Measurements from ENCODE around the gene RSF1.
A peak's percentile ranks its signal among the peaks of the same experiment; 100 is the strongest.
"Not testable (repeated sequence)": the region's sequence is repeated elsewhere in the genome, so short reads cannot be mapped to it uniquely, and the experiment has no call there.

The RSF1 gene

GRCh38 chr11:77636731-77637344 is 183.7 kb downstream of the RSF1 start:
- DNase-seq (ENCODE audit: low spot score) = peak; percentile 17
- no peak for TF ChIP-seq CTCF (IDR thresholded peaks at IDR 0.05; ENCODE audit: borderline replicate concordance, control extremely low read depth, extremely low read depth, insufficient read depth, missing control alignments)
- in situ Hi-C loops (cut with MboI; ENCODE audit: low sequenced_read_pairs, unreplicated experiment) = no loop called here

- in situ Hi-C loops (cut with MboI; ENCODE audit: low sequenced_read_pairs, unreplicated experiment); DNase-seq (ENCODE audit: low spot score): not testable (repeated sequence)
Observed at GRCh38 chr11:77633926-77634325, 186.6 kb downstream of the RSF1 start.

- no peak for TF ChIP-seq CTCF (IDR thresholded peaks at IDR 0.05; ENCODE audit: borderline replicate concordance, control extremely low read depth, extremely low read depth, insufficient read depth, missing control alignments)
- DNase-seq (ENCODE audit: low spot score) = no peak
- in situ Hi-C loops (cut with MboI; ENCODE audit: low sequenced_read_pairs, unreplicated experiment) = no loop called here
Observed at GRCh38 chr11:77630157-77630710, 190.3 kb downstream of the RSF1 start.

- peak; percentile 58 for TF ChIP-seq CTCF (IDR thresholded peaks at IDR 0.05; ENCODE audit: borderline replicate concordance, control extremely low read depth, extremely low read depth, insufficient read depth, missing control alignments)
- DNase-seq (ENCODE audit: low spot score) = peak; percentile 29
- in situ Hi-C loops (cut with MboI; ENCODE audit: low sequenced_read_pairs, unreplicated experiment) = no loop called here
Observed at GRCh38 chr11:77619576-77620198, 200.8 kb downstream of the RSF1 start.

GRCh38 chr11:77617892-77618291 is 202.6 kb downstream of the RSF1 start:
- TF ChIP-seq CTCF (IDR thresholded peaks at IDR 0.05; ENCODE audit: borderline replicate concordance, control extremely low read depth, extremely low read depth, insufficient read depth, missing control alignments) = no peak
- no peak for DNase-seq (ENCODE audit: low spot score)
- in situ Hi-C loops (cut with MboI; ENCODE audit: low sequenced_read_pairs, unreplicated experiment) = no loop called here

GRCh38 chr11:77611921-77612320 is 208.6 kb downstream of the RSF1 start:
- in situ Hi-C loops (cut with MboI; ENCODE audit: low sequenced_read_pairs, unreplicated experiment) = no loop called here
- no peak for DNase-seq (ENCODE audit: low spot score)
- TF ChIP-seq CTCF (IDR thresholded peaks at IDR 0.05; ENCODE audit: borderline replicate concordance, control extremely low read depth, extremely low read depth, insufficient read depth, missing control alignments) = no peak

All from GM13976 (cell line).